Peyer's patch (tissue), 4 donors: ENCODE data around the gene TBPL2.

Experiments used
- POLR2A ChIP-seq, 2 donors: fragments of 450-650 bp; IDR thresholded peaks; one replicate each; pipeline ENCODE4 v1.5.1; 2017; ENCODE audit warnings: antibody characterized with exemption in 2 of 2, mild to moderate bottlenecking in 2 of 2, moderate library complexity in 2 of 2
- TF ChIP-seq, protein P1 (sequence below), 6 experiments: fragments of 450-650 bp in 4 of 6; fragments of 200-600 bp in 2 of 6; sonication (generic) in 1 of 6; IDR thresholded peaks; one replicate each; pipeline ENCODE4 v1.5.1; 2017 to 2019; ENCODE audit warnings: antibody characterized with exemption in 6 of 6, mild to moderate bottlenecking in 3 of 6, moderate library complexity in 1 of 6

DNA sequence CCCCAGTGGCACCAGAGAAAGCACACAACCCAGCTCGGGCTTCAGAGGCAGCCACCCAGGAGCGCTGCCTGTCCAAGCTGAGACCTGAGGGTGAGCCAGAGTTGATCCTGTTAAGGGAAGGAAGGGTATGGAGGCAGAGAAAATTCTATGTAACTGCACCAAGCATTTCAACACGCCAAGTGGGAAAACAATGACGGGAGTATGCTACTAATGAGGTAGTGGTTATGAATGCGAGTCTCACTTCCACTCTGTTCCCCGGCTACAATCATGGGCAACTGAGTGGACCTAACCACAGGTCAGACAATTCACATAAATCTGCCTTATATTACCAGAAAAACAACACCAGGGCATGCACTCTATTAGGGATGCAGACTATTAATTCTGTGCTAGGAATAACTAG is 38.7 kb downstream of the TBPL2 start:
- TF ChIP-seq, protein P1, sequence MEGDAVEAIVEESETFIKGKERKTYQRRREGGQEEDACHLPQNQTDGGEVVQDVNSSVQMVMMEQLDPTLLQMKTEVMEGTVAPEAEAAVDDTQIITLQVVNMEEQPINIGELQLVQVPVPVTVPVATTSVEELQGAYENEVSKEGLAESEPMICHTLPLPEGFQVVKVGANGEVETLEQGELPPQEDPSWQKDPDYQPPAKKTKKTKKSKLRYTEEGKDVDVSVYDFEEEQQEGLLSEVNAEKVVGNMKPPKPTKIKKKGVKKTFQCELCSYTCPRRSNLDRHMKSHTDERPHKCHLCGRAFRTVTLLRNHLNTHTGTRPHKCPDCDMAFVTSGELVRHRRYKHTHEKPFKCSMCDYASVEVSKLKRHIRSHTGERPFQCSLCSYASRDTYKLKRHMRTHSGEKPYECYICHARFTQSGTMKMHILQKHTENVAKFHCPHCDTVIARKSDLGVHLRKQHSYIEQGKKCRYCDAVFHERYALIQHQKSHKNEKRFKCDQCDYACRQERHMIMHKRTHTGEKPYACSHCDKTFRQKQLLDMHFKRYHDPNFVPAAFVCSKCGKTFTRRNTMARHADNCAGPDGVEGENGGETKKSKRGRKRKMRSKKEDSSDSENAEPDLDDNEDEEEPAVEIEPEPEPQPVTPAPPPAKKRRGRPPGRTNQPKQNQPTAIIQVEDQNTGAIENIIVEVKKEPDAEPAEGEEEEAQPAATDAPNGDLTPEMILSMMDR (IDR thresholded peaks at IDR 0.05), result no peak
- TF ChIP-seq POLR2A (IDR thresholded peaks at IDR 0.05), result no peak
